IPS DF 19.7 (cell line): Measurements from ENCODE around the gene RGS7.
"Not testable (repeated sequence)": the region's sequence is repeated elsewhere in the genome, so short reads cannot be mapped to it uniquely, and the experiment has no call there.

Source experiments
- DNase-seq: peaks from one replicate; pipeline ENCODE4 v3.0.0-alpha.2; 2013; ENCODE audit warnings: low read depth, low spot score

Gene RGS7

DNA sequence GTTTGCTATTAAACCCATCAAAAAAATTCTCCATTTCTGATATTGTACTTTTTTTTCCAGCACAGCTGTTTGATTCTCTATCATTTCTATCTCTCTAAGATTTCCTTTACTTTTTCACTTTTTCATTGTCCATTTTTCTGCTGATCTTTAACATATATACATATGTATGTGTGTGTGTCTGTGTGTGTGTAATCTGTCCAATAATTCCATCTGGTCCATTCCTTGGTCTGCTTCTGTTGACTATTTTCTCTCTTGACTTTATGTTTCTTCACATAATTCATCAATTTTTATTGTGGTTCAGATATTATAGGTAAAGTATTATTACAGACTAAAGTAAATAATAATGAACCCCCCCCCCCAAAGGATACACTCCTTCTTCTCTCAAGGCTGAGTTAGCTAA, 84.2 kb downstream of the RGS7 start:
- DNase-seq = no peak

DNA sequence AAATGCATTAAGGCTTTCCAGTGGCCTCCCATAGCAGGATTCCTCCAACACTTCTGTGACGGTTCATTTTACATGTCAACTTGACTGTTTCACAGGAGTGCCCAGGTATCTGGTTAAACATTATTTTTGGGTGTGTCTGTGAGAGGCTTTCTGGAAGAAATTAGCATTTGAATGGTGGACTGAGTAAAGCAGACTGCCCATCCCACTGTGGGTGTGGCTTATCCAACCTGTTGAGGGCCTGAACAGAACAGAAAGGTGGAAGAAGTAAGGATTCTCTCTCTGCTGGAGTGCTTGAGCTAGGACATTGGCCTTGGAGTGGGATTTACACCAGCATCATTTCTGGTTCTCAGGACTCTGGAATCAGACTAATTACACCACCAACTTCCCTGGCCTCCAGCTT, 85.6 kb downstream of the RGS7 start:
- DNase-seq = no peak

DNA sequence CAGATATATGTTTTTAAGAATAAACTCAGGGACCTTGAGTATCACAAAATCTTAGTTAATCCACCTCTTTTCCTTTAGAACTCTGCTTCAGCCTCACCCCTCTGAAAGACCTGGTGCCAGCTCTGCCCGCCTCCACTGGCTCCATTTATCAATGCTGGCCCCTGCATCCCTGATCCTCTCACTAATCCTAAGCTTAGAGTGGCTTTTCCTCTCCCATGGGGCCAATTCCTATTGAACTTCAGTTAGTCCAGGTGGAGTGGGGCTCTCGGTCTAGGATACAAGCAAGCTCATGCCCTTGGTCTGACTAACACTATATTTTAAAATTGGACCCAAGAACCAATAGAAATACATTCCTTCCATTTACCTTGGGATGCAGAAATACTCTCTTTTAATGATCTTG, 87.0 kb downstream of the RGS7 start:
- no peak for DNase-seq

DNA sequence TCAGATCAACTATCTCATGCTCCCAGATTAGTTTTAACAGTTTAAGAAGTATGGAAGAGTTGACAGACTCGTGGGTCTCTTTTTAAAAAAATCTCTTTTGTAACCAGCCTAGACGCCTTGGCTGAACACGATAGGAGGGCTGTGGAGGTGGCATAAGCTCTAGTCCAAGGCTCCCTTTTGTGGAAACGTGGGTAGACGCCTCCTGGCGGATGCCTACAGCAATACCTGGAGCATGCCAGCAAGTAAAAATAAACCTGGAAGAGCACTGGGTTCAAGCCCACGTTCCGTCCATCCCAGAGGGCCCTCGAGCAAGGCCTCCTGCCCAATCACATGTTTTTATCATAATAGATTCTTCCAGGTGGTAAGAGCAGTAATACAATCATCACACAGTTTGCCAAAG, 87.9 kb downstream of the RGS7 start:
- DNase-seq = no peak

DNA sequence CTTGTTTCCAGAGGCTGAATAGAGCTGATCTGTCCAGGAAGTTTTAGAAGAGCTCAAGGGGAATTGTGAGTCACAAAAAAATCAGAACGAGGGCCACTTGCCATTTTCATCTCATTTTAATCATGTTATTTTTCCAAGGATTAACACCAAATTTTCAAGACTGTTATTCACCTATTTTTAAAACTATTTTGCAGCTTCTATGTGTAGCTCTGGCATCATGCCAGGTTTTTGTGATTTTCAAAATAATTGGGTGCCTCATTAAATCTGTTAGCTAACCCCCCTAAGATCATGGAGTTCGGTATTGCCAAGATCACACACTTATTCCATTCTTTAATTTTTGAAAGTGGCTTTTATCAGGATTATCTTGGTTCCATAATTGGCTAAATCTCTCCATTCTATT, 90.9 kb downstream of the RGS7 start:
- no peak for DNase-seq

DNA sequence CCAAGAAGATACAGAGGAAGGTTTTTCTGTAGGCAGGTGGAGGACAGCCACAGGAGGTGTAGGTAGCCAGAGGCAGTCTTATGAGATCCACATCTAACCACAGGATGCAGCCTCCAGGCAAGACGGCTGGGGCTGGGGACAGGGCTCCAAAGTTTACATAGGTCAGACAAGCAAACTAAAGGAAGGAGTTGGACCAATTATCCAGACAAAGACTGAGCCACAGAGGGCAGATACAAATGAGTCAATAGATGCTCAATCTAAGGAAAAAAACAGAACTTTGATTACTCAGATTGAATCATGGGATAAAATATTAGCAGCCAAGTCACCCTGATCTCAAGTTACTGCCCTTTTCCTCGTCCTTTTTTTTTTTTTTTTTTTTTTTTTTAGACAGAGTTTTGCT, 91.6 kb downstream of the RGS7 start:
- DNase-seq = no peak

- no peak for DNase-seq
Observed at GRCh38 chr1:241263346-241263745, 93.7 kb downstream of the RGS7 start.

DNA sequence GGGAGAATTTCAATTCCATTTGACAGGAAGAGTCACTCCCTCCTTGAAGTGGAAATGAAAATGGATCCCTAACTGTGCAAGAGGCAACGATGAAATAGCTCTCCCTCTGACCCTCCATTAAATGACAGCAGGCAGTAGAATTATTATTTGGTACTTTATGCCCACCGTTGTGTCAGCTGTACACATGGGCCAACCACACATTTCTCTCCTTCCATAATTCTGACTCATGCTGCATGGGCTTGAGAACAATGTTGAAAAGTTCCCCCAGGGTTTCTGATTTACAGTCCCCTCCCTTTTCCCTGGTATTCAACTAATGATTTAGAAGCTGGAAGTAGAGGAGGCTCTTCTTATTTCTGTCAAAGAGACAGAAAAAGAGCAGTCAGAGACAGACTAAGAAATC, 103.5 kb downstream of the RGS7 start:
- DNase-seq = no peak

- DNase-seq = no peak
Observed at GRCh38 chr1:241250465-241250864, 106.5 kb downstream of the RGS7 start.

- DNase-seq = no peak
Observed at GRCh38 chr1:241240069-241240468, 116.9 kb downstream of the RGS7 start.

GRCh38 chr1:241237873-241238272, 119.1 kb downstream of the RGS7 start:
- no peak for DNase-seq

GRCh38 chr1:241235256-241235897, 121.6 kb downstream of the RGS7 start:
- no peak for DNase-seq

DNA sequence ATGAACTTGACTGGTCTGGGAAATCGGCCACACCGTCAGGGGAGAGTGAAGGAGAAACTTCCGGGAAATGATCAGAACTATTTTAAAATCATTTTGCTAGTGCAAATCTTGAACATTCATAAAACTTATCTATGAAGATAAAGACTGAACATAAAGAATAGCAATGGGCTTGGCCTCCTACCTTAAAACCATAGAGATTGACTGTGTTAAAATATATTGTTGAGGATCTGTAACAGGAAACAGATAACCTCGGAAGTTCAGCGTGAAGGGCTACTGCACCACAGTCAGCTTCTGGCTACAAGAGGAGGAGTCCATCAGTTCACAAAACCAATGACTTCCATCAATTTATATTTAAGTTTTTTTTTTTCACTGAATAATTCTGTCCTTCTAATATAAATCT, 127.3 kb downstream of the RGS7 start:
- DNase-seq = no peak

DNA sequence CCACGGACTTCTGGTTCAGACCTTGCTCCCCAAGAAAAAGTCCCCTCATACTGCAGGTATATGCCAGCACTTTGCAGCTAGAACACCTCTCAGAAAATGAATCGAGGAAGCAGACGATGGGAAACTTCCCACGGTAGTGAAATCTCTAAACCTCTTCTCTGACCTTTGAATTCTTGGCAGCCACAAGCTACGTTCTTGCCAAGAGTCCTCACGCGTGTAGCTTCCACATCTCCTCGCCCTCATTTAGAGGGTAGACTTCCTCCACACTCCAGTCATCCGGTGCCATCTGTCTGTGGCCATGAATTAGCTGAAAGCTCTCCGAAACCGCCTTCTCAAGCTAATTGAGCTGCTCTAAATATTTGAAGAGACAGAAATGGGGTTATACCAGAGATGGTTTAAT, 127.8 kb downstream of the RGS7 start:
- no peak for DNase-seq

GRCh38 chr1:241228339-241228738, 128.7 kb downstream of the RGS7 start:
- no peak for DNase-seq

DNA sequence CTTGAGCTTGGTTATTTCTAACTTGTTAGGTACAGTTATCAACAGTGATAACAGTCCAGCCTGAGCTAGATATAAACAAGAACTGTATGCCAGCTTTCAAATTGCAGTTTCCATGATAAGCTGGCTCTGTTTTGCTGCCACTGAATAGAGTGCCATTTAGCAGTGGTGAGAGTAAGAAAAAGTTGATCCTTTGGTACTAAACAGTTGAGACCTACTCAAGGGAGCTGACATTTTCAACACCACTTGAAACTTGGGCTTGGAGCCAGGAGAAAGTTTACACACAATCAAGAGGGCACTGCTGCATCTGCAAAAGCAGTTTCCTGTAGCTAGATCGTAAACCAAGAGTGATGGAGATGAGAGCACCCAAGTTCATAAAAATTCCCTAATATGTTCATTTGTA, 131.3 kb downstream of the RGS7 start:
- no peak for DNase-seq

DNA sequence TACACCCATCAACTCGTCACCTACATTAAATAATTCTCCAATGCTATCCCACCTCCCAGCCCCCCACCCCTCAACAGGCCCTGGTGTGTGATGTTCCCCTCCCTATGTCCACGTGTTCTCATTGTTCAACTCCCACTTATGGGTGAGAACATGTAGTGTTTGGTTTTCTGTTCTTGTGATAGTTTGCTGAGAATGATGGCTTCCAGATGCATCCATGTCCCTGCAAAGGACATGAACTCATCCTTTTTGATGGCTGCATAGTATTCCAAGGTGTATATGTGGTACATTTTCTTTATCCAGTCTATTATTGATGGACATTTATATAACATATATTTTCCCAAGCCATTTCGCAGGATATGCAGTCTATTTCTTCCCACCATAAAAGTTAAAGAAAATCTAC, 132.8 kb downstream of the RGS7 start:
- DNase-seq = not testable (repeated sequence)

- DNase-seq = not testable (repeated sequence)
Observed at GRCh38 chr1:241222813-241223212, 134.2 kb downstream of the RGS7 start.

DNA sequence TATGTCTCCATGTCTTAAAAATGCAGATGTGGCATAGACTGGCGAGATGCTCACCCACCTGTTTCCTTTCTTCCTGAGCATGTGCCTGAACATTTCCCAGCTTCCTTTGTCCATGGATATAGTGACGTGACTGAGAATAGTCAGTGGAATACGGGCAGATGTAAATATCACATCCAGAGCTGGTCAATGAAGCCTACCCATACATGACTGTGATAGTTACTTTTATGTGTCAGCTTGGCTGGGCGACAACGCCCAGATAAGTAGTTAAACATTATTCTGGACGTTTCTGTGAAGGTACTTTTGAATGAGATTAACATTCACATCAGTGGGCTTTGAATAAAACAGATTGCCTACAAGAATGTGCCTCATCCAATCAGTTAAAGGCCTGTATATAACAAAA, 135.7 kb downstream of the RGS7 start:
- DNase-seq = no peak

GRCh38 chr1:241220913-241221312, 136.1 kb downstream of the RGS7 start:
- not testable (repeated sequence) for DNase-seq

DNA sequence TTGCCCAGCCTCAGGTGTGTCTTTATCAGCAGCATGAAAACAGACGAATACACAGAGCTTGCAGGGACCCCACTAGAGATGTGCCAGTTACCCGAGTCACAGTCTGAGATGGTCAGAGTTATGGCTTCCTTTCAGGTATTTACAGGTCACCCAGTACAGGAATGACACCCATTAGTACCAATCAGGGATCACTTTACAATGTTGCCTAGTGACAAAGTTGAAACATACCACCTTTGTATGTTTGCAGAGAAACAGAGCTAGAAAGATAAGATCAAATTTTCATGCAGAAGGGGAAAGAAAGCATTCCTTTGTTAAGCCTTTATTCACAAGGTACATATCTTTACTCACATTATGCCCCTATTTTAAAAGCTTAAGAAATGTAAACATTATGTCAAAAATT, 137.6 kb downstream of the RGS7 start:
- DNase-seq = no peak

GRCh38 chr1:241217516-241217915, 139.5 kb downstream of the RGS7 start:
- no peak for DNase-seq

DNA sequence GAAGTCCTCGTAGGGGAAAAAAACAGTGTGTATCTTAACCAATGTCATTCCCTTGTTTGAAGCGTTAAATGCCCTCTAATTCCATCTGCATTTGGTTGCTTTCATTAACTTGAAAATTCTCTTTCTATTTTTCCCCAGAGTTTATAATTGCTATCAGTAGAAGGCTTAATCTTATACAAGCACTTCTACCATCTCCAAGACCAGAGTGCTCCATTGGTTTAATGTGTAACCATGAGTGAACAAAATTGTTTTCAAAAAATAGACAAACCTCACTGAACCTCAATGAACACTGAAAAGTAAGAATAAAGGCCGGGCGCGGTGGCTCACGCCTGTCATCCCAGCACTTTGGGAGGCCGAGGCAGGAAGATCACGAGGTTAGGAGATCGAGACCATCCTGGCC, 141.3 kb downstream of the RGS7 start:
- DNase-seq = no peak

DNA sequence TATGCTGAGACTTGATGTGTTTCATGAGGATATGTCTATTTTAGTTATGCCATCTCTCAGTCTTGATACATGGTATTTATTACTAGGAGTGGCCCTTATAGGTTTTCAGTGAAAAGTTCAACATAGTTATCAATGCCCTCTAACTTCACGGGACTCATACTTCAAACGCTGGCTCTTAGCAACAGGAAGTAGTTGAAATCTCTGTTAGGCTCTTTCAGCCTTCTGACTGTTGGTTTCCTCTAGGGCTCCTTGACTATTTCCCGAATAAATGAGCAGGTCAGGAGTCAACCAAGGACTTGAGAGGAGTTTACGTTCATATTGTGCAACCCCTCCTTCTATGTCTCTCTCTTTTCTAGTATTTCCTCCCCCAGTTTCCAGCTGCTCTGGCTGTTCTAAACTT, 141.8 kb downstream of the RGS7 start:
- DNase-seq = no peak
